ENCODE results near the gene RAD21L1.

Gene RAD21L1

GRCh38 chr20:1212607-1213396 lies 13.0 kb upstream of the RAD21L1 start:
- ATAC-seq, result peak; percentile 99
- TF ChIP-seq ARNTL (CRISPR knock-in tag; IDR thresholded peaks at IDR 0.05; ENCODE audit: borderline replicate concordance, low read depth), result no peak
- TF ChIP-seq CREB5 (CRISPR knock-in tag; IDR thresholded peaks at IDR 0.05; ENCODE audit: low read depth), result no peak
- TF ChIP-seq ESRRG (CRISPR knock-in tag; IDR thresholded peaks at IDR 0.05), result no peak
- no peak for TF ChIP-seq BACH2 (CRISPR knock-in tag; IDR thresholded peaks at IDR 0.05; ENCODE audit: borderline replicate concordance)
- no peak for TF ChIP-seq ZNF70 (CRISPR knock-in tag; IDR thresholded peaks at IDR 0.05)
- TF ChIP-seq OSR1 (CRISPR knock-in tag; IDR thresholded peaks at IDR 0.05), result no peak
- no peak for TF ChIP-seq ZC3H10 (CRISPR knock-in tag; IDR thresholded peaks at IDR 0.05)
- TF ChIP-seq, protein P1, sequence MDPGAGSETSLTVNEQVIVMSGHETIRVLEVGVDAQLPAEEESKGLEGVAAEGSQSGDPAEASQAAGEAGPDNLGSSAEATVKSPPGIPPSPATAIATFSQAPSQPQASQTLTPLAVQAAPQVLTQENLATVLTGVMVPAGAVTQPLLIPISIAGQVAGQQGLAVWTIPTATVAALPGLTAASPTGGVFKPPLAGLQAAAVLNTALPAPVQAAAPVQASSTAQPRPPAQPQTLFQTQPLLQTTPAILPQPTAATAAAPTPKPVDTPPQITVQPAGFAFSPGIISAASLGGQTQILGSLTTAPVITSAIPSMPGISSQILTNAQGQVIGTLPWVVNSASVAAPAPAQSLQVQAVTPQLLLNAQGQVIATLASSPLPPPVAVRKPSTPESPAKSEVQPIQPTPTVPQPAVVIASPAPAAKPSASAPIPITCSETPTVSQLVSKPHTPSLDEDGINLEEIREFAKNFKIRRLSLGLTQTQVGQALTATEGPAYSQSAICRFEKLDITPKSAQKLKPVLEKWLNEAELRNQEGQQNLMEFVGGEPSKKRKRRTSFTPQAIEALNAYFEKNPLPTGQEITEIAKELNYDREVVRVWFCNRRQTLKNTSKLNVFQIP (CRISPR knock-in tag; IDR thresholded peaks at IDR 0.05; ENCODE audit: borderline replicate concordance, low read depth), result no peak
- TF ChIP-seq, protein P2, sequence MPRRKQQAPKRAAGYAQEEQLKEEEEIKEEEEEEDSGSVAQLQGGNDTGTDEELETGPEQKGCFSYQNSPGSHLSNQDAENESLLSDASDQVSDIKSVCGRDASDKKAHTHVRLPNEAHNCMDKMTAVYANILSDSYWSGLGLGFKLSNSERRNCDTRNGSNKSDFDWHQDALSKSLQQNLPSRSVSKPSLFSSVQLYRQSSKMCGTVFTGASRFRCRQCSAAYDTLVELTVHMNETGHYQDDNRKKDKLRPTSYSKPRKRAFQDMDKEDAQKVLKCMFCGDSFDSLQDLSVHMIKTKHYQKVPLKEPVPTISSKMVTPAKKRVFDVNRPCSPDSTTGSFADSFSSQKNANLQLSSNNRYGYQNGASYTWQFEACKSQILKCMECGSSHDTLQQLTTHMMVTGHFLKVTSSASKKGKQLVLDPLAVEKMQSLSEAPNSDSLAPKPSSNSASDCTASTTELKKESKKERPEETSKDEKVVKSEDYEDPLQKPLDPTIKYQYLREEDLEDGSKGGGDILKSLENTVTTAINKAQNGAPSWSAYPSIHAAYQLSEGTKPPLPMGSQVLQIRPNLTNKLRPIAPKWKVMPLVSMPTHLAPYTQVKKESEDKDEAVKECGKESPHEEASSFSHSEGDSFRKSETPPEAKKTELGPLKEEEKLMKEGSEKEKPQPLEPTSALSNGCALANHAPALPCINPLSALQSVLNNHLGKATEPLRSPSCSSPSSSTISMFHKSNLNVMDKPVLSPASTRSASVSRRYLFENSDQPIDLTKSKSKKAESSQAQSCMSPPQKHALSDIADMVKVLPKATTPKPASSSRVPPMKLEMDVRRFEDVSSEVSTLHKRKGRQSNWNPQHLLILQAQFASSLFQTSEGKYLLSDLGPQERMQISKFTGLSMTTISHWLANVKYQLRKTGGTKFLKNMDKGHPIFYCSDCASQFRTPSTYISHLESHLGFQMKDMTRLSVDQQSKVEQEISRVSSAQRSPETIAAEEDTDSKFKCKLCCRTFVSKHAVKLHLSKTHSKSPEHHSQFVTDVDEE (CRISPR knock-in tag; IDR thresholded peaks at IDR 0.05), result no peak
- no peak for TF ChIP-seq PPARA (CRISPR knock-in tag; IDR thresholded peaks at IDR 0.05; ENCODE audit: borderline replicate concordance)
- no peak for TF ChIP-seq PATZ1 (CRISPR knock-in tag; IDR thresholded peaks at IDR 0.05; ENCODE audit: borderline replicate concordance)
- TF ChIP-seq, protein P3, sequence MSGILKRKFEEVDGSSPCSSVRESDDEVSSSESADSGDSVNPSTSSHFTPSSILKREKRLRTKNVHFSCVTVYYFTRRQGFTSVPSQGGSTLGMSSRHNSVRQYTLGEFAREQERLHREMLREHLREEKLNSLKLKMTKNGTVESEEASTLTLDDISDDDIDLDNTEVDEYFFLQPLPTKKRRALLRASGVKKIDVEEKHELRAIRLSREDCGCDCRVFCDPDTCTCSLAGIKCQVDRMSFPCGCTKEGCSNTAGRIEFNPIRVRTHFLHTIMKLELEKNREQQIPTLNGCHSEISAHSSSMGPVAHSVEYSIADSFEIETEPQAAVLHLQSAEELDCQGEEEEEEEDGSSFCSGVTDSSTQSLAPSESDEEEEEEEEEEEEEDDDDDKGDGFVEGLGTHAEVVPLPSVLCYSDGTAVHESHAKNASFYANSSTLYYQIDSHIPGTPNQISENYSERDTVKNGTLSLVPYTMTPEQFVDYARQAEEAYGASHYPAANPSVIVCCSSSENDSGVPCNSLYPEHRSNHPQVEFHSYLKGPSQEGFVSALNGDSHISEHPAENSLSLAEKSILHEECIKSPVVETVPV (CRISPR knock-in tag; IDR thresholded peaks at IDR 0.05), result no peak
- no peak for TF ChIP-seq ZNF8 (CRISPR knock-in tag; IDR thresholded peaks at IDR 0.05)
- TF ChIP-seq SNAI2 (CRISPR knock-in tag; IDR thresholded peaks at IDR 0.05), result no peak
- TF ChIP-seq ZFP30 (CRISPR knock-in tag; IDR thresholded peaks at IDR 0.05), result no peak

- ATAC-seq, result no peak
- TF ChIP-seq, protein P1 (CRISPR knock-in tag; IDR thresholded peaks at IDR 0.05; ENCODE audit: borderline replicate concordance, low read depth), result no peak
- no peak for TF ChIP-seq TCF4 (CRISPR knock-in tag; IDR thresholded peaks at IDR 0.05; ENCODE audit: borderline replicate concordance)
- TF ChIP-seq ZNF70 (CRISPR knock-in tag; IDR thresholded peaks at IDR 0.05), result no peak
Measured at GRCh38 chr20:1214838-1215261, 11.0 kb upstream of the RAD21L1 start.

Measured in SK-N-SH treated with all-trans-retinoic acid at 6 μM for 48 hours (cell line).